HFFc6 (cell line): Measurements from ENCODE around the gene PDIA5. TPM values are rescaled to one million over a fixed set of nuclear protein-coding genes. Genes with fewer than 3 reads are reported as not detected.

ENCODE experiments used
- DNase-seq: peaks from one replicate; pipeline ENCODE4 v3.0.0-alpha.2; 2018
- H3K27ac Mint-ChIP-seq: 2 replicates; pipeline ENCODE4 v1.8.0; 2020; ENCODE audit warnings: mild to moderate bottlenecking, mixed read lengths
- H3K27me3 Mint-ChIP-seq: 2 replicates; pipeline ENCODE4 v1.8.0; 2021; ENCODE audit warnings: mild to moderate bottlenecking, moderate library complexity, mixed read lengths; ENCODE audit not compliant: insufficient read depth
- H3K36me3 Mint-ChIP-seq: 2 replicates; pipeline ENCODE4 v1.8.0; 2021; ENCODE audit warnings: low read depth, mixed read lengths
- H3K4me1 Mint-ChIP-seq: 2 replicates; pipeline ENCODE4 v1.8.0; 2020; ENCODE audit warnings: low read depth, mixed read lengths
- H3K4me3 Mint-ChIP-seq: 2 replicates; pipeline ENCODE4 v1.8.0; 2020; ENCODE audit warnings: mild to moderate bottlenecking, moderate library complexity, mixed read lengths
- H3K9me3 Mint-ChIP-seq: 2 replicates; pipeline ENCODE4 v1.8.0; 2020; ENCODE audit warnings: mild to moderate bottlenecking, mixed read lengths
- CTCF ChIP-seq: fragments of 200-600 bp; sonication (generic); IDR thresholded peaks from 2 replicates; pipeline ENCODE4 v1.5.0; 2021; ENCODE audit warnings: antibody characterized with exemption, mild to moderate bottlenecking
- total RNA-seq, 6 experiments: library from RNA; stranded (reverse); fragmentation: NEBNext Ultra II Directional; extraction: Animal tissue kit (Norgen Biotek cat#: 25700); gene quantifications; 2 replicates in 1 of 6; 3 replicates in 5 of 6; pipeline ENCODE4 v1.2.3, GENCODE V29; 2021

PDIA5 gene
- total RNA-seq, 6 experiments from 2014 or later, result 30.7 to 49.0 (median 38.1) TPM

- peaks cover 62% of the 10 kb centered on the region for H3K27me3 Mint-ChIP-seq
- no peaks in the 10 kb centered on the region for H3K4me1 Mint-ChIP-seq
- H3K4me3 Mint-ChIP-seq, result no peak overlapping the region
- no peaks in the 10 kb centered on the region for H3K36me3 Mint-ChIP-seq
- H3K9me3 Mint-ChIP-seq, result no peaks in the 10 kb centered on the region
- no peak for TF ChIP-seq CTCF
- no peak overlapping the region for H3K27ac Mint-ChIP-seq
- DNase-seq, result no peak
Measured at GRCh38 chr3:123021388-123021787, 45.4 kb upstream of the PDIA5 start.

GRCh38 chr3:123021996-123022510, 44.8 kb upstream of the PDIA5 start:
- TF ChIP-seq CTCF, result no peak
- Mint-ChIP-seq H3K9me3 (no peaks in the 10 kb centered on the region), H3K27me3 (peaks cover 62% of the 10 kb centered on the region), H3K4me3 (no peak overlapping the region), H3K27ac (no peak overlapping the region), H3K36me3 (no peaks in the 10 kb centered on the region), H3K4me1 (no peaks in the 10 kb centered on the region)
- DNase-seq, result no peak

- H3K4me3 Mint-ChIP-seq, result no peak overlapping the region
- no peaks in the 10 kb centered on the region for H3K9me3 Mint-ChIP-seq
- no peak for DNase-seq
- peaks cover 9% of the 10 kb centered on the region for H3K4me1 Mint-ChIP-seq
- H3K27ac Mint-ChIP-seq, result no peak overlapping the region
- peaks cover 57% of the 10 kb centered on the region for H3K27me3 Mint-ChIP-seq
- no peaks in the 10 kb centered on the region for H3K36me3 Mint-ChIP-seq
- no peak for TF ChIP-seq CTCF
Measured at GRCh38 chr3:123024056-123024455, 42.8 kb upstream of the PDIA5 start.

- Mint-ChIP-seq H3K4me3 (no peak overlapping the region), H3K27me3 (peaks cover 59% of the 10 kb centered on the region), H3K4me1 (peaks cover 9% of the 10 kb centered on the region), H3K36me3 (no peaks in the 10 kb centered on the region), H3K27ac (no peak overlapping the region), H3K9me3 (no peaks in the 10 kb centered on the region)
- no peak for DNase-seq
- no peak for TF ChIP-seq CTCF
Measured at GRCh38 chr3:123025642-123026521, 40.9 kb upstream of the PDIA5 start.

- no peak for TF ChIP-seq CTCF
- H3K4me1 Mint-ChIP-seq, result peaks cover 9% of the 10 kb centered on the region
- peaks cover 52% of the 10 kb centered on the region for H3K27me3 Mint-ChIP-seq
- no peak overlapping the region for H3K4me3 Mint-ChIP-seq
- no peaks in the 10 kb centered on the region for H3K36me3 Mint-ChIP-seq
- DNase-seq, result no peak
- no peaks in the 10 kb centered on the region for H3K9me3 Mint-ChIP-seq
- H3K27ac Mint-ChIP-seq, result no peak overlapping the region
Measured at GRCh38 chr3:123026565-123027291, 40.1 kb upstream of the PDIA5 start.
